Activated CD8-positive, alpha-beta memory T cell treated with anti-CD3 and anti-CD28 coated beads for 24 hours (primary cell): ENCODE data around the gene MB.

Experiments
- DNase-seq: peaks from one replicate; pipeline ENCODE4 v3.0.0-alpha.2; 2020

The MB gene

GRCh38 chr22:35593071-35593890 is 23.8 kb downstream of the MB start:
- no peak for DNase-seq

GRCh38 chr22:35592418-35592967 is 24.6 kb downstream of the MB start:
- DNase-seq, result no peak

DNA sequence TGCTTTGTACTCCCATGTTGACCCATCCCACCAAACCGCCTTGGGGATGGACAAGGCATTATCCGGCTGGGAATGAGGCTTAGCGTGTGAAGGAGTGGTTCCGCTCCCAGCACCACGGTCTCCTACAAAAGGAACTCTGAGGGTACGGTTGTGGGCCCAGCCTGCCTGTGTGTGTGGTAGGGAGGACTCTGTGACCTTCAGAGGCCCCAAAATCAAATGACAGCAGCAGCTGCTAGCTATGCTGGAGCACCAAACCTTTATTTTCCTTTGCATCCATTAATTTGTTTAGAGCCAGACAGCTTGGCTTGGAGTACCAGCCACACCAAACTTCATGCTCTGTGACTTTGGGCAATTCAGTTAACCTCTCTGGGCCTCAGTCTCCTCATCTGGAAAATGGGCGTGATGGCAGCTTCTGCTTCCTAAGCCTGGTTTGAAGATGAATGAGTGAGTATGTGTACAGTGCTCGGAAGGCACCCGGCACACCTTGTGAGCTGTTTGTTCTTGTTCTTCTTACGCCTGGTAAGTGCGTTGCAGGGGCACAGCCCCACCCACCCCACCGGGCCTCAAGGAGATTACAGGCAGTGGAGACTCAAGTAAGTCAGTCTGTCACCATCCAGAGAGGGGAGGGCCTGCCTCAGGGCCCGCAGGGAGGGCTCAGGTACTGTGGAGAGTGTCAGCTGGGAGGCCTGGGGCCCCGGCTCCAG is 25.3 kb downstream of the MB start:
- no peak for DNase-seq

DNA sequence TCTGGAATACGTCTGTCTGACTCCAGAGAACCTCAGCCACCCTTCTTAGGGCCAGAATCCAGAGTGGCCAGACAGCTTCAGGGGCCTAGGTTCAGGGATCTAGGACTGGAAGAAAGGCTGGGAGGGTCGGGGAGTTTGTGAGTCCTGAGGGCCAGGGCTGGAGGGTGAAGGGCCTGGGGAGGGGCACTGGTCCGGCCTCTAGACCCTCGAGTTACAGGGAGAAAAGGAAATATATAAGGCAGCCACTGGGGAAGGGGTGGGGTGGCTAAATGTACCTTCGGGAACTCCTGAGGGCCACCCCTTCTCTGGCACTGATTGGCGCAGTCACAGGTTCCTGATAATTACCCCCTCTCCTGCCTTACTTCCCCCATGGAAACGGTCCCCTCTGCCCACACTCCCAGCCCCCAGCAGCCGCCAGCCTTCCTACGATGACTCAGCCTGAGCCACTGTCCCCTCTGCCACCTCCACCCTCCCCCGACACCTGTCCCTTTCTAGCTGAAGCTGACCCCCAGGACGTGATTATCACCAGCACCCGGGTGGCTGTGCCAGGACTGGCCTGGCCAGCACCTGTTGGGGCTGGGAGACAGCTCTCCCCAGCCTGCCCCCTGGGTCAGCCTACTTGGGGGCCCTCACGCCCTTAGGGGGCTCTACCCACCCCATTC is 26.4 kb downstream of the MB start:
- DNase-seq, result no peak

DNA sequence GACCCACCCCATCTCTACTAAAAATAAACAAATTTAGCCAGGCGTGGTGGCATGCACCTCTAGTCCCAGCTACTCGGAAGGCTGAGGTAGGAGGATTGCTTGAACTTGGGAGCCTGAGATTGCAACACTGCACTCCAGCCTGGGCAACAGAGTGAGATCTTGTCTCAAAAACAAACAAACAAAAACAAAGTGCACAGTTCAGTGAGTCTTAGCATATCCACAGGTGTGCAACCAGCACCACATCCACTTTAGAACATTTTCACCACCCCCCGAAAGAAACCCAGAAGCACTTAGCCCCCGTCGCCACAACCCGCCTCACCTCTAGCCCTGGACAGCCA is 27.4 kb downstream of the MB start:
- no peak for DNase-seq

- no peak for DNase-seq
Observed at GRCh38 chr22:35589071-35589755, 27.9 kb downstream of the MB start.

DNA sequence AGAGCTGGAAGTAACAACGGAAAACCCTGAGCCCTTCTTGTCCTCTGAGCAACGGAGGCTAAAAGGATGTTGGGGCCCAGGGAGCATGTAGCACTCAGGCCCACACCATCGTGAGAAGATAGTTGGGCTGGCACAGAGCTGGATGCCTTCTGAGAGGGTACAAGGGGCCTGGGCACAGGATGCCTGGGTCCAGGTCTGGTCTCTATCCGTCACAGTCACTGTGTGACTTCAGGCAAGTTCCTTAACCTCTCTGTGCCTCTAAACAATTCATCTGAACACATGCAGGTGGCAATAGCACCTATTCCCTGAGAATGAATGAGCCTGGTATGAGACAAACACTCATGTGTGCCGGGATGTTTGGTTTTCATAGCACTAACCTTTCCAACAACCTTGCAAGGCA is 29.2 kb downstream of the MB start:
- DNase-seq, result no peak

DNA sequence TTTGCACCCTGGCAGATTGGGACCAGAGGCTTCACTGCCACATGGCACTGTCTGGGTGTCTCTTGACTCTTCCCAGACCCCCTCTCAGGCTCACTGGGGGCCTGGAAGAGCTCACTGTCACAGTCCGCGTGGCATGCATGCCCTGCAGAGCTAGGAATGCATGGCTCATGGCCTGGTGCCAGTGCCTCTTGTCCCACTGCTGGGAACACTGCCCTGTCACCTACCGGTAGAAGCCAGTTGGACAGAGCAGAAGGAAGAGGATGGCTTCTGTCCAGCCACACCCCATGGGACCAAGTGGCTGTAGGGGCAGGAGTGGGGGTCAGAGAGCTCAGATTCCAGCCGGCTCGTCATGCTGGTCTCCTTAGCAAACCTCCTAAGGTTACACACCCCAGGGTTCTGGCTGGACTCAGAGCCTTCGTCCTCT is 29.7 kb downstream of the MB start:
- no peak for DNase-seq

- DNase-seq, result no peak
Observed at GRCh38 chr22:35586771-35587170, 30.4 kb downstream of the MB start.

GRCh38 chr22:35582861-35583670 is 34.1 kb downstream of the MB start:
- DNase-seq, result peak; percentile 82

DNA sequence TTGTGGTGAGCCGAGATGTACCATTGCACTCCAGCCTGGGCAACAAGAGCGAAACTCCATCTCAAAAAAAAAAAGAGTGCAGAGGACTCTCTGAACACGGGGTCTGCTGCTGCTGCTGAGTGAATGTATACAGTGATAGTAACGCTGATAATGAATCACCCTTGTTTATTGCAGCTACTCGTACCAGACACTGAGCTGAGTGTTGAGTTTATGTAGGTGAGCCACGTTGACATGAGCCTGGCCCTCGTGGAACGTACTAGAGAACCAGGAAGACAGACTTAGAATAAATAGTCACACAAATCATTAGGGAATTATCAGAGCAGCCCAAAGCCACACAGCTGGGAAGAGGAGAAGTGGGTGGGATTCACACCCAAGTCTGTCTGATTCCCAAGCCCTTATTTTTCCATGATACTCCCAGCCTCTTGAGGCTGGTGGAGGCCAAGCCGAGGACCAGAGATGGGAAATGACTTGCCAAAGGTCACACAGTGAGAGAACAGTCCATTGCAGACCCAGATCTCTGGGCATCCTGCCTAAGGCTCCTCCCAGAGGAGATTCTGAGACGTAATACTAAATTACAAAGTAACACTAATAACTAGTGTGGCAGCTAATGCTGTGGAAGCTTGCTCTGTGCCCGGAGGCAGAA is 34.8 kb downstream of the MB start:
- DNase-seq, result no peak

DNA sequence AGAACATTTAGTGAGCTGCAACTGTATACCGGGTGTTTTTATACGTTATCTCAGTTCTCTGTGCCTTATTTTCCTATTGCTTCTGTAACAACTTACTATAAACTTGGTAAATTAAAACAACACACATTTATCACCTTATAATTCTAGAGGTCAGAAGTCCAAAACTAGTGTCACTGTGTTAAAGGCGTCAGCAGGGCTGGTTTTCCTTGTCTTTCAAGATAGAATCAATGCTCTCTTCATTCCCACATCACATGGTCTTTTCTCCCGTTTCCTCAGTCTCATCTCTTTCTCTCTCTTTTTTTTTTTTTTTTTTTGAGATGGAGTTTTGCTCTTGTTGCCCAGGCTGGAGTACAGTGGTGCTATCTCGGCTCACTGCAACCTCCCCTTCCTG is 36.1 kb downstream of the MB start:
- no peak for DNase-seq

DNA sequence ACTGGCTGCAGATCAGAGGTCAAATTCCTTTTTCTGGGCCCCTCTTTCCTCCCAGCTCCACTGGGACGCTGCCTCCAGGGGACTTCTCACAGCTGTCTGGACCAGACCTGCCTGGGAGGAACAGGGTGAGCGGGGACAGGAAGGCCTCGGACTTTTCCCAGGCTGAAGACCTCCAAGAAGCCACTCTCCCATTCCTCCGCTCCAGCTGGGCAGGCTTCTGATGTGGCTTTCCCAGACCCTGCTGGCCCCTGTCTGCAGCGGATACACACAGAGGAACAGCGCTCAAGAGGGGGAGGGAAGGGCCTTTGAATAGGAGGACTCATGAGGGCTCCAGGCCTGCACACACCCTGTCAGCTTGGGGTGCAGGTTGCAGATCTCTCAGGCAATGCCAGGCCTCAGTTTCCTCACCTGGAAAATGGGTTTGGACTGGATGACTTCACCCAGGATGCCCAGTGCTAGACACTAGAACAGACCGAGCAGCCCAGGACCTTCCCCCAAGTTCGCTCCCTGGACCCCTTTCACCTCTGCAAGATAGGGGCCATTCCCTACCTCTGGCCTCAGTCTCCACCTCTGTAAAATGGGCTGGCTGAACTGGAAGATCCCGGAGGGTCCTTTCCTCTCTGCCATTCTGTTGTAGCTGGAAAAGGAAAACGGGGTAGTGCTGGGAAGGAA is 36.6 kb downstream of the MB start:
- DNase-seq, result no peak

GRCh38 chr22:35578836-35579575 is 38.1 kb downstream of the MB start:
- no peak for DNase-seq

DNA sequence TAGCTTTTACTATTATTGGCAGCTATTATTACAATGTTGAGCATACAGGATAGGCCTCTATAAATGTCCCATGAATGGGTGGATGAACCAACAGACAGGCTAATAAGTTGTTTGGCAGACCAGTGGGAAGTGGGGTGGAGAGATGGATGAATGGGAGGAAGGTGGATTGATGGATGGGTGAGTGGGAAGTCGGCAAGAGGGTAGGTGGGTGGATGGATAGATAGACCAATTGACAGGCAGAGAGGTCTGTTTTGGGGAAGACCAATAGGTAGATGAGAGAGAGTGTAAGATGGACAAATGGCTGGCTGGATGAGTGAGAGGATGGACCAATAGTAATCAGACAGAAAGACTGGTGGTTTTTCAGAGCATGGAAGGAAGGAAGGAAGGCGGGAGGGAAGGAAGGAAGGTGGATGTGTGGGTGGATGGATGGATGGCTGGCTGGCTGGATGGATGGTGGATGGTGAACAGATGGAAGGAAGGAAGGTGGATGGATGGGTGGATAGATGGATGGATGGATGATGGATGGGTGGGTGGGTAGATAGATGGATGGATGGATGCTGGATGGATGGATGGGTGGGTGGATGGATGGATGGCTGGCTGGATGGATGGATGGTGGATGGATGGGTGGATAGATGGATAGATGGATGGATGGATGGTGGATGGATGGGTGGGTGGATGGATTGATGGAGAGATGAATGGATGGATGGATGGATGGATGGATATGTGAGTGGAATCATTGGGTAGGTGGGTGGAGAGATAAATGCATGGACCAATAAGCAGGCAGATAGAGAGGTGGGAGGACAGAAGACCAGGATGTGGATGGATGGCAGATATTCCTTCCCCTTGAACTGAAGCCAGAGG is 39.1 kb downstream of the MB start:
- DNase-seq, result no peak

DNA sequence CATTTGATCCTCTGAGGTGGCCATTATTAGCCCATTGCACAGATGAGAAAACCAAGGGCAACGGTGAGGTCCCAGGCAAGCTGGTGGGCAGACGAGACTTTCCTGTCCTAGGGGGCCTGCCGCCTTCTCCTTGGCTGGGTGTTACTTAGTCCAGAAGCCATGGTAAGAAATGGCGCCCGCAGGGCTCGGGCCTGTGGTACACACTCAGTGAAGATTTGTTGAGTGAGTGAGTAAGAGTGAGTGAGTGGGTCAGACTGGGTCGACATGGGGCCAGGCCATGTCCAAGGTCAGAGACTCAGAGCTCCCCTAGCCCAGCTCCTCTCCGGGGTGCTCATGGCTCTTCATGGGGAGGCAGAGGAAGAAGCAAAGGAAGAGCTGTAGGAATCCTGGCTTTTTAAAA is 40.5 kb downstream of the MB start:
- no peak for DNase-seq

DNA sequence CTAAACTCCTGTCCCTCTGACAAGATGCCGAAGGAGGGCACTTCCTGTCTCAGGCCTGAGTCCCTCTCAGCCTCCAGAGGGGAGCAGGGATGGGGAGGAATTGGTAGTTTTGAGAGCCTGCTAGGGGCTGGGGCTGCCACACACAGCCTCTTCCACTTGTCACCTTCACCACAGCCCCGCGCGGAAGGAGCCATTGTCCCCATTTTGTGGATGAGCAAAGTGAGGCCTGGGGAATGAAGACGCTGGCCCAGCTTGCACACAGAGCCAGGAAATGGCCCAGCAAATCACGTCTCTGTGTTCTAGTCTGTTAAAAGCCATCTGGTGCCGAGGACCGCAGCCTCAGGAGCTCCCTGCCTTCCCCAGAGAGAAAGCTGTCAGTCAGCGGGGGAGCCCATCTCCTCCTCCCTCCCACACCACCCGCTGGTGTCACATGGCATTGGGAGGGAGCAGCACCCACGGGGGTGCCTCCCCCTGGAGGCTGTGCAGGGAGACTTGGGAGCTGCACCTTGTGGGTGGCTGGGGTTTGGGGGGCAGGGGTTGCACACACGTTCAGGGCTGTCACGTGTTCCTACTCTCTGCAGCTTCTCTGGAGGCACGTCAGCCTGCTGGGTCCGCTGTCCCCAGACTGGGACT is 41.9 kb downstream of the MB start:
- no peak for DNase-seq

- no peak for DNase-seq
Observed at GRCh38 chr22:35572556-35572955, 44.6 kb downstream of the MB start.

- no peak for DNase-seq
Observed at GRCh38 chr22:35570686-35571194, 46.4 kb downstream of the MB start.
